ENCODE data around the gene CHGA.

GRCh38 chr14:92980866-92981265, 57.9 kb downstream of the CHGA start:
- TF ChIP-seq ELF4 (CRISPR knock-in tag; IDR thresholded peaks at IDR 0.05; ENCODE audit: low read depth) (no peak), CTCF (IDR thresholded peaks at IDR 0.05) (no peak), ZNF416 (CRISPR knock-in tag; IDR thresholded peaks at IDR 0.05) (no peak), NR2C2 (CRISPR knock-in tag; IDR thresholded peaks at IDR 0.05) (no peak), CREB1 (CRISPR knock-in tag; IDR thresholded peaks at IDR 0.05) (no peak), SP1 (CRISPR knock-in tag; conservative IDR thresholded peaks at IDR 0.05) (no peak), GTF2I (CRISPR knock-in tag; conservative IDR thresholded peaks at IDR 0.05) (no peak), JUN (CRISPR knock-in tag; IDR thresholded peaks at IDR 0.05) (no peak)
